A549 treated with AZD9567 at 1 μM for 4 hours (cell line): Measurements from ENCODE around the gene SYNDIG1. TPM values are rescaled to one million over a fixed set of nuclear protein-coding genes. Genes with fewer than 3 reads are reported as not detected.

Source experiments
- total RNA-seq: library from RNA; stranded (reverse); fragments of 200-300 nt; extraction: Qiagen RNA extraction; gene quantifications from 5 replicates; pipeline ENCODE4 v1.2.3, GENCODE V29; 2022; ENCODE audit not compliant: insufficient read depth

SYNDIG1 gene
- 1.4 to 2.1 TPM (median 1.6 TPM) in 5 replicates for total RNA-seq

DNA sequence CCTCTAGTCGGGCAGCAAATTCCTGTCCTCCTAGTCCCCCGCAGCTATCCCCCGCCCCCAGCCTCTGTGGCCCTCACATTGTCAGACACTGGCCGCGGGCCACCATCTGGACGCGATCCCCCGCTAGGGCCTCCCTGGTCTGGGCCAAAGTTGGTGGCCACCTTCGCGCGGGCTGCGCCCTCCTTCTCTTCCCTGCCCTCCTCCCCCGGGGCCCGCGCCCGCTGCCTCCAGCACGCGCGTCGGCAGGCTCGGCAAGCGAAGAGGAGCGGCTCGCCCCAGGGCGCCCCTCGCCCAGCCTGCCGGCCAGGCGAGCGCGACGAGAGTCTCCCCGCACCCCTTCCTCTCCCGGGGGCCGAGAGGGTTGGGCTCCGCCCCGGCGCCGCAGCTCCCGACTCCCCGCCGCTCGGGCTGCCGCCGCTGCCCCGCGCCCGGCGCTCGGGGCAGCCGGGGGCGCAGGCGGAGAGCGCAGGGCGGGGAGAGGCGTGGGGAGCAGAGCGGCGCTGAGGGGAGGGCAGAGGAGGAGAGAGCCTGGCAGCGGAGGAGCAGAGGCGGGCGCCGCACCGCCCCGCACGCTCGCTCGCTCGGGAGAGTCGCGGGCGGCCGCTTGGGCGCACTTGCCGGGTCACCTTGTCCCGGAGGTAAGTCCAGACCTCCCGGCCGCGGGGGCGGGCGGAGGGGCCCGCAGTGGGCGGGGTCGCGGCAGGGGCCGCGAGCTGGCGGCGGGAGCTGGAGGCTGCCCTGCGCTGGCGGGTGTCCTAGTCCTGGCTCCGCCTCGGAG, at the start of gene SYNDIG1:
TSS of gene SYNDIG1 (plus strand) at position 514 of the 778 bp plus-strand sequence. CDS start 73,469 bp downstream, outside the sequence.

